ENCODE results near the gene PLCL2. TPM values are rescaled to one million over a fixed set of nuclear protein-coding genes. Genes with fewer than 3 reads are reported as not detected.

The PLCL2 gene
- total RNA-seq, 1 experiment from 2014 or later: 32.1 TPM

GRCh38 chr3:17122758-17123157 lies 238.0 kb downstream of the PLCL2 start:
- Histone ChIP-seq H3K18ac (ENCODE audit: insufficient read length, low read depth, low read length) (no peak overlapping the region), H3K56ac (ENCODE audit: insufficient read length, low read depth, low read length) (no peak overlapping the region), H2BK12ac (ENCODE audit: insufficient read length, low read depth, low read length) (no peak overlapping the region), H3K79me2 (ENCODE audit: insufficient read depth, low read length) (no peaks in the 10 kb centered on the region), H2AK5ac (ENCODE audit: insufficient read length, low read length) (no peak overlapping the region), H3K23me2 (ENCODE audit: insufficient read length, low read depth, low read length, poor library complexity, severe bottlenecking) (no peaks in the 10 kb centered on the region), H3K27ac (ENCODE audit: insufficient read length, low read depth, low read length) (no peak overlapping the region), H2BK120ac (ENCODE audit: low read depth, low read length, poor library complexity, severe bottlenecking) (no peak overlapping the region), H3K4ac (ENCODE audit: low read depth, low read length) (no peak overlapping the region), H2BK20ac (ENCODE audit: low read depth, low read length, poor library complexity, severe bottlenecking) (no peak overlapping the region), H3K9me3 (ENCODE audit: control insufficient read depth, low read depth, low read length) (no peaks in the 10 kb centered on the region), H3K4me1 (ENCODE audit: insufficient read depth, low read length) (no peaks in the 10 kb centered on the region), H3K23ac (ENCODE audit: insufficient read length, low read depth, low read length) (no peak overlapping the region), H4K8ac (replicated peaks; ENCODE audit: insufficient read length, low read depth, low read length) (no peak overlapping the region), H2AFZ (ENCODE audit: low read length) (no peak overlapping the region), H4K5ac (ENCODE audit: insufficient read length, low read depth, low read length) (no peak overlapping the region), H3K27me3 (ENCODE audit: insufficient read depth, low read length) (no peaks in the 10 kb centered on the region), H4K91ac (ENCODE audit: insufficient read length, low read depth, low read length) (no peak overlapping the region), H3K14ac (ENCODE audit: insufficient read depth, low read length) (no peak overlapping the region), H3K4me2 (ENCODE audit: insufficient read depth, insufficient read length, low read length) (no peak overlapping the region), H2BK5ac (ENCODE audit: insufficient read length, low read length) (no peak overlapping the region), H3K79me1 (ENCODE audit: insufficient read depth, low read depth, low read length, poor library complexity, severe bottlenecking) (no peaks in the 10 kb centered on the region), H3T11ph (ENCODE audit: low read length) (no peak overlapping the region), H3K9ac (ENCODE audit: extremely low read depth, insufficient read length, low read length) (no peak overlapping the region), H2BK15ac (ENCODE audit: low read depth, low read length) (no peak overlapping the region), H4K20me1 (ENCODE audit: control insufficient read depth, insufficient read depth, insufficient read length) (no peaks in the 10 kb centered on the region)
- no peak for TF ChIP-seq CTCF (conservative IDR thresholded peaks at IDR 0.05)
- no peaks in the 10 kb centered on the region for H3K4me1 Mint-ChIP-seq
- peaks cover 2% of the 10 kb centered on the region; the same call in 1 of the 2 replicates for H3K27me3 Mint-ChIP-seq (ENCODE audit: low read depth)
- H3K27ac Mint-ChIP-seq: no peak overlapping the region
- peaks cover 10 to 15% of the 10 kb centered on the region in 2 experiments for H3K9me3 Mint-ChIP-seq
- peaks cover 4 to 16% (median 4%) of the 10 kb centered on the region in 3 experiments; a peak in 4 of 7 replicates for H3K36me3 Mint-ChIP-seq (ENCODE audit: insufficient read depth in 1 of 3, low read depth in 3 of 3)
- WGBS (ENCODE audit: extremely low coverage, insufficient read length, low lambda C conversion rate): no CpG with 5 or more reads among the region's 3 CpGs
- no peak for DNase-seq
- no peak overlapping the region for H3K4me3 Mint-ChIP-seq
